NT2/D1 (cell line): ENCODE measurements around the gene XCL1.

Experiments
- YY1 ChIP-seq: IDR thresholded peaks from 2 replicates; pipeline ENCODE4 v1.6.1; 2011; ENCODE audit not compliant: insufficient read length, insufficient read depth
- ZNF274 ChIP-seq: IDR thresholded peaks from 2 replicates; pipeline ENCODE4 v1.6.1; 2011; ENCODE audit warnings: mild to moderate bottlenecking, low read depth, low read length

DNA sequence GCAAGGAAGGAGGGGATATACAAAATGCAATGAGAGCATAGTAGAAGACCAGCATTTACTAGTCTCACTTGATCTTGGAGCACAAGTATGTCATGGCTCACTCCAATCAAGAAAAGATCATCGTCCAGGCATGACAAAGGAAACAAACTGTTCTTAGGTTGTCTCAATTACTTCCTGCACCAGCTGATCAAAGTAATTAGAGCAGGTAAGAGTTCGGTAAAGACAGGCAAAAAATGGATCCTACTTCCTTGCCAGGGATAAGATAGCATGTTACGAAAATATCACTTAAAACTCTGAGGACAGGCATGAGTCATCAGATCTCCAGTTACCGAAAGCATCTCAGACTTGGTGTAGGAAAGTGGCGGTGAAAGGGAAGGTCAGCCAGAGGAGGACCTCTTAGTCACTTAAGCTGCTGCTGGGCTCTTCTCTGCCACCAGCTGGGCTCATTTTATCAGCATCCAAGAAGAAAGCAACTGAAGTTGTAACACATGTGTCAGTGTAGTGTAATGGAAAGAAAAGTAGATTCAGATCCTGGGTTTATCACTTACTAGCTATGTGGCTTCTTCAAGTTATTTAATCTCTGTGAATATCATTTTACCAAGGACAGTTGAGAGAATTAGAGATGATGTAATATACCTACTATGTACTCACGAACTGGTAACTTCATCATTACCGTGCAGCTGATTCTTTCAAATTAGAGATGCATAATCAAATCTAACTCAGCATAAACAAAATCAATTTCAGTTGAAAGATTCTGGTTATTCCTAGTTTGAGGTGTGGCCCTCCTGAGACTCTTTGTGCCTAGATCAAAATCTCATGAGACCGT lies 46.8 kb downstream of the XCL1 start:
- TF ChIP-seq ZNF274 (no peak), YY1 (no peak)
